NCI-H1105 treated with DMSO at 0.1 percent for 48 hours (cell line): ENCODE data around the gene IGLL5.
A peak's percentile ranks its signal among the peaks of the same experiment; 100 is the strongest.
"Not testable (repeated sequence)": the region's sequence is repeated elsewhere in the genome, so short reads cannot be mapped to it uniquely, and the experiment has no call there.

Experiments used
- DNase-seq: peaks from one replicate; lab custom pipeline; 2025; lab: John Stamatoyannopoulos, UW

Gene IGLL5

DNA sequence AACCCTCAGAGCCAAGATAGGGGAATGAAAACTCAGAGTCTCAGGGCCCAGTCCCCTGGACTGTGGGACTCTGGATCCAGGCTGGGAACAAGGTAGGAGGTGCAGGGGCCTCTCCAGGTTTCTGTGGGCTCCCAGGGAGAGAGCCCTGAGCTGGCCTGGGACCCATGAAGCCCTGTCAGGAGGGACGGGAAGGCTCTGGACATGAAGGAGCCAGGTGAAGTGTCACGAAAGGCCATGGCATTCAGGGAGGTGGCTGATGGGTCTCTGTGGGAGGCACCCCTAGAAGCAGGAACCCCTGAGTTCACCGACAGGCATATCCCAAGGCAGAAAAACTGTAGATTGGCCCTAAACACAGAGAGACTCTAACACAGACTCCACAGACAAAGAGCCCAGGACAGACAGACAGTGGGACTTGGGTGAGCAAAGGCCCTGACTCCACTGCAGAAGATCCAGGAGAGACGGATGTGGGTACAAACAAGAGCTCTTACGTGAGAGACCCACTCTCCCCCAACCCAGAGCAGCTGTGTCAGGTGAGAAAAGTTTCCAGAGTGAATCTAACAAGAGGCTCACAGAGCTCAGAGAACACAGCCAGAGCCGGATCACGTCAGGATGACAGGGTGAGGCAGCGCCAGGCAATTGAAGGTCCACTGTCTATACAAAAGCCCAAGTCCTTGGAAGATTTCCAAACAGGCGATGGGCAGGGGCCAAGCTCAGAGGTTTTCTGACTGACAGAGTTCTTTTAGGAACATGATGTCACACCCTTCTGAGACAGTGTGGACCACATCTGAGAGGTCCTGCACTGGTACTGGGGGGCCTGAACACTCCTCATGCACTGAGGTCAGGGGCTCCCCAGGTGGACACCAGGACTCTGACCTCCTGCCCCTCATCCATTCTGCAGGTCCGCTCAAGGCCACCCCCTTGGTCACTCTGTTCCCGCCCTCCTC, 27.4 kb downstream of the IGLL5 start:
- DNase-seq, result peak; percentile 1

DNA sequence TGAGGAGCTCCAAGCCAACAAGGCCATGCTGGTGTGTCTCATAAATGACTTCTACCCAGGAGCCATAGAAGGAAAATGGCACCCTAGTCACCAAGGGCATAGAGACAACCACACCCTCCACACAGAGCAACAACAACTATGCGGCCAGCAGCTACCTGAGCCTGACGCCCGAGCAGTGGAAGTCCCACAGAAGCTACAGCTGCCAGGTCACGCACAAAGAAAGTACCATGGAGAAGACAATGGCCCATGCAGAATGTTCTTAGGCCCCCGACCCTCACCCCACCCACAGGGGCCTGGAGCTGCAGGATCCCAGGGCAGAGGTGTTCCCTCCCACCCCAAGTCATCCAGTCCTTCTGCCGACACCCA, 28.0 kb downstream of the IGLL5 start:
- no peak for DNase-seq

DNA sequence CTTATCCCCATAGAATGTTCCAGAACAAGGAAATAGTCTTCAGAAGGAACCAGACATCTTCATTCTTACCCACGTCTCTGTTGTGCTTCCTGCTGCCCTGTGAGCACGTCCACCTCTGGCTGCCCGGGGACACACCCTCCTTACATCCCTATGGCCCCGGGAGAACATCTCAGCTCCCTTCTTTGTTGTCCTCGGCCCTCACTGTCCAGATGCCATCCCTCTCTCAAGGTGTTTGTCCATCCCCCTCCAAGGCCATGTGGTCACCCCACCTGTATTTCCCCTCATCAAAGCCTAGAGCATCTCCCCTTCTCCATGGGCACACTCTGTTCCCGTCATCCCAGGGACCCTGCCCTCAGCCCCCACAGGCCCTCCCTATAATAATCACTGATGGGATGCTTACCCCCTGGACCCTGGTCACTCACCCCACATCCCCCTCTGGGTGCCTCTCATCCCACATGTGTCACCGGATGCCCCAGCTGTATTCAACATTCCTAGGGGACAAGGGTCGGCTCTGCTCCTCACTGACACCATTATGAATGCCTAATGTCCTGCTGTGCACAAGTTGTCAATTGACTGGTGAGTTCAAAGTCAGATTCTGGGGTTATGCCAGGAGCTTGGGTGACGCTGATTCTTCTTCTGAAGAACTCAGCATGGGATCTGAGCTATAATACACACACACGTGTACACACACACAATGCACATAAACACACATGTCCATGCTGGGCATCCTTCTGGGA, 28.8 kb downstream of the IGLL5 start:
- DNase-seq, result no peak

DNA sequence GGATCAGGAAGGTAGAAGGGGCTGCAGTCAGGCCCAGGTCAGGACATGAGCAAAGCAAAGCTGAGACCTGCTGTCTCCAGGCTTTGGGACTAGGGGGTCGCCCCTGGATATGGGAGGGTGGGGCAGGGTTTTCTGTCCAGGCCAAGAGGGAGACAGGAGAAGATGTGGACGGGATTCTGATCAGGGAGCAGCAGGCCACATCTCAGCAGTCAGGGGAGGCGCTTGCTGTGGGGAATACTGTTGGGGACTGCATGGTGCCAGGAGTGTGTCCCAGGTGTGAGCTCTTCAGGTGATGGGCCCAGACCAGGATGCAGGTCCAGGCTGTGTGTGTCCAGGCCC, 29.3 kb downstream of the IGLL5 start:
- DNase-seq, result no peak

DNA sequence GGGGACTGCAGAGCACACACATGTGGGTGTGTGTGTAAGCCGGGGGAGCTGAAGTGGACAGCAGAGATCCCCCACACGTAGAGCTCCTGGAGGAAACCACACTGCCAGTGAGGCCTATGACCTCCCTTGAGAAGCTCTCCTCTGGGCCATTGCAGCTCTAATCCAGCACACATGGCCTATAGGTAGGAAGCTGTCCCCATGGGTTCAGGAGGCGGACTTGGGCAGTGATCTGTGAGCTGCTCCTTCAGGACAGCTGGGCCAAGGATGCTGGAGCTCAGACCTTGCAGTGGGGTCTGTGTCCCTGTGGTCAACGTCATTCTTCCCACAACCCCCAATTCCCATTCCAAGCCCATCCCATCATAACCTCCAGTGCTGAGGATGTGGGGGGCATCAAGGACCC, 29.8 kb downstream of the IGLL5 start:
- DNase-seq, result no peak

DNA sequence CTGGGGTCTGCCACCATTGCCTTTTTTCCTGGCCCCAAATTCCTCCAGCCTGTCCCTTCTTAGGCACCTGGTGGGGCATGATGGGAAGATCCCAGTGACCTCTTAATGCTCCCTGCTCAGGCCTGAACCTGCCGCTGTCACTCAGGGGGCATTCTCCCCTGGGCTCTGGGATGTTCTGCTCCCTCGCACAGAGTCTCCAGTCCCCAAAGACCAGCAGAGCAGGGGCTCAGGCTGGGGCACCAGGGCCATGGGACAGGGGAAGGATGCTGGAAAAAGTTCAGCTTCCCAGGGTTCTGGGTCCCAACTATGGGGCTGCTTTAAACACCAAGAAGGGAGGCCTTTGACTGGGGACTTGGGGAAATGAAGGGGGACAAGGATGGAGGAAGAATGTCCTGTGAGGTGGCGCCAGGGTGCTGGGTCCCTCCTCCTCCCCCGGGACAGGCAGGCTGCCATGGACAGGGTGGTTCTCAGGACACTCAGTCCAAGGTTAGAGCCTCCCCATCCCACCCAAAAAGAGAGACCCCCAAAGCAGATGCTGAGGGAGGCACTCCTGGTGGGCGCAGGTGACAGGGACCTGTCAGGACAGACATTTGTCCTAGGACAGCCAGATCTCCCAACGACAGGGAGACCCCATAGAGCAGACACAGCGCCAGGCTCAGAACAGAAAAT, 30.8 kb downstream of the IGLL5 start:
- DNase-seq, result no peak

DNA sequence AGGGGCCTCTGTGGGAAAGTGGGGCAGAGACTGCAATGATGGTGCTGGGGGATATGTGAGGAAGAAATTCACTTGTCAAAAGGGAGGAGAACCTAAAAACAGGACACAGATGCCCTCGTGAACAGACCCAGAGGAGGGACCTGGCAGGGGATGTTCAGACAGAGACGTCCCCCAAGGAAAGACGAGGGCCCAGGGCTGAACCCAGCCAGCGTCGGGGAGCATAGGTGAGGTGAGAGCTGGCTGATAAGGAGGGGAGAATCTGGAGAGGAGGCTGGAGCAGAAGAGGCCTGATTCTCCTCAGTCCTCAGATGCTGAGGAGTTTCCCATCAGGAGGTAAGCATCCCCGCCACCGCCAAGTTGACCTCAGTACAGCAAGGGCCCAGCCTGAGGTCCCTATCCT, 31.4 kb downstream of the IGLL5 start:
- no peak for DNase-seq

DNA sequence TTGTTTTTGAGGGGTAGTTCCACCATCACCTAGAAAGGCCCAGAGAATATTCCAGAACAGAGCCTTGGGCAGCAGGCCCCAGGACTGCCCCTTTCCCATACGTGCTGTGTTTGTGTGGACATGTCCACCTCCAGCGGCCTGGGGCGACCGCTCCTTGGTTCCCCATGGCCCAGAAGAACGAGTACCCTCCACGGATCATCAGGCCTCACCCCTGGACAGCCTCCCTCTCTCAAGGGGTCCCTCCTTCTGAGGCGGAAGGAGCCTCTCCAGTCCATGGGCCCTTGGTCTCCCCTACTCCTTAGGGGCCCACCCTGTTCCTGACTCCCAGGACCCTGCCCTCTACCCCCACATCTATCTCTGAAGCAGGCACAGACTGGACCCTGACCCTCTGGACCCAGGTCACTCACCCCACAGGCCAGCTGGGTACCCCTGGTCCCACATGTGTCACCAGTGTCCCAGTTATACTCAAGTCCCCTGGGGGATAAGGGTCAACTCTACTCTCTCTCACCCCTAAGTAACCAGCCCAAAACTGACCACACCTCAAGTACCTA, 32.6 kb downstream of the IGLL5 start:
- DNase-seq, result no peak

DNA sequence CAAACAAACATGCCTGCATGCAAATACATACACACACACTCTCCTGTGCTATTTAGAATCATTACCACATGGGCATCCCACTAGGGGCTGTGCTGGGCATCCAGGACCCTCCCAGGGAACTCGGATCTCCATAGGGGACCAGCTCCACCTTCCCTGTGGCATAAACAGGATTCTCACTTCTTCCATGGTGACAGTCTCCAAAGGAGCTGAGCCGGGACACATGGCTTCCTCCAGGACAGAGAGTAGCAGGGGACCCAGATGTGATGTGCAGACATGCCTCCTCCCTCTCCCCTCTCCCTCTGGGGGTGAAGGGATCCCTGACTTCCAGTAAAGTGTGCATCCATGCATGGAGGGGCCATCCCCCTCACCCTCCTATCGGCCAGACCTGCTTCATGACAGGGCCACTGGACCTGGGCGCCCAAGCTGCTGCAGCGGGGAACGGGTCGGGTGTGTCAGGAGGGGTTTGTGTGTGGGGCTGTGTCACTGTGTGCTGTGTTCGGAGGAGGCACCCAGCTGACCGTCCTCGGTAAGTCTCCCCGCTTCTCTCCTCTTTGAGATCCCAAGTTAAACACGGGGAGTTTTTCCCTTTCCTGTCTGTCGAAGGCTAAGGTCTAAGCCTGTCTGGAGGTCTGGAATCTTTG, 33.4 kb downstream of the IGLL5 start:
- no peak for DNase-seq

DNA sequence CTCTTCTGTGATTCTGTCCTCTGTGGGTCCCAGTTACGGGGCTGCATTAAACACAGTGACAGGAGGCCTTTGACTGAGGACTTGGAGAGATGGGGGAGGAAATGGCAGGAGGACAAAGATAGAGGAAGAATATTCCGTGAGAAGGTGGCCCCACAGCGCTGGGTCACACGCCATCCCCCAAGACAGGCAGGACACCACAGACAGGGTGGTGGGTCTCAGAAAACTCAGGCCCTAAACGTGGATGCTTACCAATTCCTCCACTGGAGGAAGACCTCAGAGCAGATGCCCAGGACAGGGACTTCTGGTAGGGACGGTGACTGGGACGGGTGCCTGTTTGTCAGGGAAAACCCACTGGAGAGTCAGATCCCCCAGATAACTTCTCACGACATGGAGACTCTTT, 34.0 kb downstream of the IGLL5 start:
- no peak for DNase-seq

DNA sequence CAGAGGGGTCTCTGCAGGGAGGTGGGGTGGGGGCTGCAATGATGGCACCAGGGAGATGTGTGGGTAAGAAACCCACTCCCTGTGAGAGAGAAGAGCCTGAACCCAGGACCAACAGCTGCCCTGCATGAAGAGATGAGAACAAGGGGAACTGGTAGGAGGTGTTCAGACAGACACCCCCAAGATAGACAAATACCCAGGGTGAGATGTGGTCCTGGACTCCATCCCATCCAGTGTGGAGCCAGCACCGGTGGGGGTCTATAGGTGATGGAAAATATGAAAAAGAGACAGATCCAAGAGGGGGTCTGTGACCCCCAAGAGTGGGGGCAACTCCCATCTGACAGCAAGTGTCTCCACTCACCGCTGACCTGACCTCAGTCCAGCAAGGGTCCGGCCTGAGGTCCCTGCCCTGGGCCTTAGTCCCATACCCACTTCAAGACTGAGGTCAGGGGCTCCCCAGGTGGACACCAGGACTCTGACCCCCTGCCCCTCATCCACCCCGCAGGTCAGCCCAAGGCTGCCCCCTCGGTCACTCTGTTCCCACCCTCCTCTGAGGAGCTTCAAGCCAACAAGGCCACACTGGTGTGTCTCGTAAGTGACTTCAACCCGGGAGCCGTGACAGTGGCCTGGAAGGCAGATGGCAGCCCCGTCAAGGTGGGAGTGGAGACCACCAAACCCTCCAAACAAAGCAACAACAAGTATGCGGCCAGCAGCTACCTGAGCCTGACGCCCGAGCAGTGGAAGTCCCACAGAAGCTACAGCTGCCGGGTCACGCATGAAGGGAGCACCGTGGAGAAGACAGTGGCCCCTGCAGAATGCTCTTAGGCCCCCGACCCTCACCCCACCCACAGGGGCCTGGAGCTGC, 34.7 kb downstream of the IGLL5 start:
- DNase-seq, result not testable (repeated sequence)

DNA sequence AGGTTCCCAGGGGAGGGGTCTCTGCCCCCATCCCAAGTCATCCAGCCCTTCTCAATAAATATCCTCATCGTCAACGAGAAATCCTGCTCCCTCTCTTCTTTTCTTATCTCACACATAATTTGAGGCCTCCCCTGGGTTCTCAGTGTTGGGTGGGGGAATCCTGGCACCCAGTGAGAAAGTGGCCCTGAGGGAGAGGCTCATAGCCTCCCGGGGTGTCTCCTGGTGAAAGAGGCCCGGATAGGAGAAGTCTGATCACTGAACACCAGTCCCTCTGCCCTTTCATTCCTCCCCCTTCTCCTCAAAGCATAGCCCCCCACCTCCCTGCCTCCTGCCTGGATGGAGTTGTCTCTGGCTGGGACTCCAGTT, 35.3 kb downstream of the IGLL5 start:
- DNase-seq, result no peak

DNA sequence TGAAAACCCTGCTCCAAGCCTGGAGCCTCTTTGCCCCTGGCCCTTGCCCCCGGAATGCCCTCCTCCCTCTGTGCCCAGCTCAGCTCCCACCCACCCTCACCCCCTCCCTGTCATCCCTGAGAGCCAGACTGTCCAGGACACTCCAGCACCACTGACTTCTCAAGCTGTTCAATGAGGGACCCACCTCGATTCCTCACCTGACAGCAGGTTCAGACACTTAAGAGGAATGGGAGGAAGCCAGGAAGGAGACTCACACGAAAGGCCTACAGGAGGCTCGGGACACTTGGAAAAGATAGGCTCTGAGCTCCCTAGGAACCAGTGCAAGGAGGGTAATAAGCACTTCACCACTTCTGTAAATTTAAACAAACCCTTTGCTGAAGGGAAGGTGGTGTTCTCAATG, 35.8 kb downstream of the IGLL5 start:
- no peak for DNase-seq

DNA sequence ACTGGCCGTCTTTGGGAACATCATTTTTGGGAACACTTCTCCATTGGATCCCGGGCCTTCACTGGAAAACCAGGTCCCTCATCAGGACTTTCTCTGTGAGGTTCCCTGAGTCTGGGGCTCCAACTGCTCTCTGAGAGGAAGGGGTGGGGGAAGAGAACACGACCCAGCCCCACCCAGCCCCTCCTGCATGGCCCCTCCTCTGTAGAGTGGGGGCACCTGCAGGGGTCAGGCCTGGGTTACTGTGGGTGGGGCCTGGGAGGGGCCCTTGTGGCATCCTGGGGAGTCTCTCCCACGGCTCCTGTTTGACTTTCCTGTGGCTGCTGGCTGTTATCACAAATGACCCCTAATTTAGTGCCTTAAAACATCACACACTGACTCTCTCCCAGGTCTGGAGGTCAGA, 36.3 kb downstream of the IGLL5 start:
- DNase-seq, result no peak

DNA sequence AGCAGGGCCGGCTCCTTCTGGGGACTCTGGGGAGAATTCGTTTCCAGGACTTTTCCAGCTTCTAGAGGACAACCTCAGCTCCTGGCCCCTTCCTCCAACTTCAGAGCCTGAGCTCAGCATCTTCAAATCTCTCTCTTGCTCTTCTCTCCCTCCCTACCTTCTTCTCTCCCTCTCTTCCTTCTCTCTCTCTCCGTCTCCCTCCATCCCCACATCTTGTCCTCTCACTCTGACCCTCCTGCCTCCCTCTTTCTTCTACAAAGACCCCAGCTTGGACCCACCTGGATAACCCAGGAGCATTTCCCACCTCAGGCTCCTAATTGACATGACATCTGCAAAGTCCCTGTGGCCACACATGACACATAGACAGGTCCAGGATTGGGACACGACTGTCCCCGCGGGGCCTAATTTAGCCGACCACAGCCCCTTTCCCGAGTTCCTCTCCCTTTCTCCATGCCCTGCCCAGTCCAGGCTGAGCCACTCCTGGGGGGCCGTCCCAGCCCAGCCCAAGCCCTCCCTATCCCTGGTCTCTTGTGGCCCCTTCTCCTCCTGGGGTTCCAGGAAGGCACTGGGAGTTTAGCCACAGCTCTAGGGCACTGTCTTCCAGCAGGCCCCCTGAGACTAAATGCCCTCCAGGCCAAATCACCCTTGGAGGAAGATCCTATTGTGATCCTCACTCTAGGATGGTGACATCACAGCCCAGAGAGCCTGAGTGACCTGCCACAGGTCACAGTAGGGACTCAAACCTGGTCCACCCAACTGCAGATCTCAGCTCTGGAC, 36.9 kb downstream of the IGLL5 start:
- DNase-seq, result no peak

DNA sequence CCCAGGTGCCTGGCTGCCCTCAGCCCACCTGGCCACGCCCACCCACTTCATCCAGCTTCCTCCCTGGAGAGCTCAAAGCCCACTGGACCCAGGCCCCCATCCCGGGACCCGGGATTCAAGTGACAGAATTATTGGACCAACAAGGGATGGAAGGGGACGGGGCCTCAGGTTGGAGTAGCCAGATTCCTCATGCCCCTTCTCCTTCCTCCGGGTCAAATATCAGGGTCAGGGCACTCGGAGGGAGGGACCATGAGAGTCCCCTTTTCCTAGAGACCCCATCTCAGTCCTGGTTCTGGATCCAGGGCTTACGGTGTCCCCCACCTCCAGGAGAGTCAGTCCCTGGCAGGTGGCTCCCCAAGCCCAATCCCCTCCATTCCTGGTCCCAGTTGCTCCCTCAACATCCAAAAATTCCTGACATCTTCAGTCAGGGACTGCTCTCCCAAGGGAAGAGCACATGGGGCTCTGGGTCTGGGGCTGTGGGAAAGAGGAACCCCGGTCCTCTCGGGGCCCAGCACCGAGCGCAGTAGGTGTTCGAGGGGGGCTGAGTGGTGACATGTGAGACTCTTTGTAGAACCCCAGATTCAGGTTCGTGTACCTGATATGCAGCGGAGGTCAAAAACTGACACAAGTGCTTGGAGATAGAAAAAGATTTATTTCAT, 37.7 kb downstream of the IGLL5 start:
- no peak for DNase-seq

DNA sequence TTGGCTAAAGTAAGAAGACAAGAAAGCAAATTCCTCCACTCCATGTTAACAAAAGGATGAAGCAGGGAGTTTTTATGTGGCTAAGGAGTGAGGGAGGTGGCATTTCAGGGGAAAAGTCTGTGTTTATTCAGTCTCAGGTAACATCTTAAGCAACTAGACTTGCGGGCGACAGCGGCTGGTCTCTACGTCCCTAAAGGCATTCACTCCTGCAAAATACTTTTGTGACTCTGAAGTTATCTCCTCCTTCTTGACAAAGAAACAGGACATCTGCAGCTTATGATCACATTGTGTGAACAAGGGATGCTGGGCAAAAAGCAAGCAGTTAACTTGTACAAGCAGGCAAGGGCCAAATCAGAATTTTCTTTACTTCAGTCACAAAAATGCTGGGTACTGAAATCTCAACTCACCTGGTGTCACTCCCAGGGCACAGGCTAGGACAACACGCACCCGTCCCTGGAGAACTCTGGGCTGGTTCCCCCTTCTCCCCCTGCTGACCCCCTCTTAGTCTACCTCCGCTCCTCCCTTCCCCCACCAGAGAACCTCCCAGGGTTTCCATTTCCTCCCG, 38.3 kb downstream of the IGLL5 start:
- no peak for DNase-seq

DNA sequence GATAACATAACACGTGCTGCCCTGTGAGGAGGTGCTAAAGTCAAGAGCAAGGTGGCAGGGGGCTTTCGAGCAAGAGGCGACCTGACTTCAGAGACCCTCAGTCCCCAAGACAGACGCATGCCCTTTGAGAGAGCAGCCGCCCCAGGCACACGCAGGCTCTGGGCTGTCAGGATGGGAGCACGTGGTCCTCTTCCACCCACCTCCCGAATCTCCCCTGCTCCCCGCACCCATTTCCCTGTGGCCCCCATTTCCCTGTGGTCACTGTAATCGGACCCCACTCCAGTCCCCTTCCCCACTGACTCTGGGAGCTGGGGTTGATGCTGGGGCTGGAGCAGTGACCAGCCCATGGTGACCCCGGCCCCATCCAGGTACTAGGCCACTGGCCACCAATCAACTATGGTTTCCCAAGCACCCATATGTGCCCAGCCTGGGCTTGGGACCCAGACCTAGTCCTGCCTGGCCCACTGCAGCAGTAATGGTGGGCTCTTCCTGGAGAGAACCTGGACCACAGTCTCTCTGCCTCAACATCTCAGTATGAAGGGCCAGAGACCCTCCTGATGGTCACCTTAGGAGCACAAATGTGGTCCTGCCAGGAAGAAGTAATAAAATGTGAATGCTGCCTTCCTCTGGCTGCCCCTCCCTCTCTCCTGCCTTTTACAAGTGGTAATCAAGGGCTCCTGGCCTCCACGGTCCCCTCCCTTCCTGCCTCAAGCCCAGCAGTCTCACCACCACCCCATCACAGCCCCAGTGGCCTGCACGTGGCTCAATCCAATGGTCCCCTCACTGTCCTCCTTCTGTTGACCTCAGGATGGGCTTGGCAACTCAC, 39.0 kb downstream of the IGLL5 start:
- no peak for DNase-seq
